Esophagus squamous epithelium (tissue), 5 donors: ENCODE results near the gene NECTIN2. TPM values are rescaled to one million over a fixed set of nuclear protein-coding genes. Genes with fewer than 3 reads are reported as not detected.

Experiments
- DNase-seq: peaks from one replicate; lab custom pipeline; 2025; lab: John Stamatoyannopoulos, UW
- H3K27ac ChIP-seq, 4 donors: fragments of 200-600 bp; sonication (generic); one replicate each; pipeline ENCODE4 v1.5.1; 2016 to 2019; ENCODE audit warnings: mild to moderate bottlenecking in 1 of 4
- H3K27me3 ChIP-seq, 4 donors: fragments of 200-600 bp; sonication (generic); 1 replicate in 3 of 4; 2 replicates in 1 of 4; pipeline versions ENCODE4 v1.5.1 to v1.6.0; 2017 to 2021; ENCODE audit warnings: antibody characterized with exemption in 1 of 4
- H3K36me3 ChIP-seq, 3 donors: fragments of 200-600 bp; sonication (generic); one replicate each; pipeline ENCODE4 v1.5.1; 2016 to 2019
- H3K4me1 ChIP-seq, 3 donors: fragments of 200-600 bp; sonication (generic); one replicate each; pipeline ENCODE4 v1.5.1; 2017 to 2019
- H3K4me3 ChIP-seq, 4 donors: fragments of 200-600 bp; sonication (generic); 1 replicate in 3 of 4; 2 replicates in 1 of 4; pipeline ENCODE4 v1.5.1; 2016 to 2019; ENCODE audit warnings: mild to moderate bottlenecking in 2 of 4, moderate library complexity in 1 of 4
- H3K9me3 ChIP-seq, 3 donors: fragments of 200-600 bp; sonication (generic); one replicate each; pipeline ENCODE4 v1.5.1; 2016 to 2019
- POLR2A ChIP-seq, 4 donors: fragments of 450-650 bp; IDR thresholded peaks; one replicate each; pipeline ENCODE4 v1.6.1; 2017; ENCODE audit warnings: antibody characterized with exemption in 4 of 4, mild to moderate bottlenecking in 4 of 4, moderate library complexity in 3 of 4
- WGBS, 2 donors: methylation state at CpG; one replicate each; pipeline ENCODE4 v1.1.5; 2018; 5-methylcytosine and 5-hydroxymethylcytosine counted together
- intact Hi-C: fragments of 100-400 bp; cut with DNase I; formaldehyde crosslinking; loops from one replicate; pipeline ENCODE4 v1.15.0; 2022
- total RNA-seq, 4 donors: library from RNA; depleted of rRNA; stranded (reverse); fragments of >200 nt; gene quantifications; one replicate each; pipeline ENCODE4 v1.1.0, GENCODE V29; 2016
- TF ChIP-seq, protein P1 (sequence below), 6 experiments: fragments of 450-650 bp in 4 of 6; fragments of 200-600 bp in 2 of 6; sonication (generic) in 2 of 6; IDR thresholded peaks; one replicate each; pipeline ENCODE4 v1.5.1; 2016 to 2019; ENCODE audit warnings: antibody characterized with exemption in 6 of 6, mild to moderate bottlenecking in 4 of 6, moderate library complexity in 4 of 6
- donor health status: DM: yes; HTN: yes; CAD: no.

The NECTIN2 gene
- total RNA-seq, 4 donors from 2014 or later, result 42.9 to 103 (median 60.9) TPM

GRCh38 chr19:44803442-44804428, 42.4 kb upstream of the NECTIN2 start:
- TF ChIP-seq POLR2A (IDR thresholded peaks at IDR 0.05), result no peak
- TF ChIP-seq, protein P1, sequence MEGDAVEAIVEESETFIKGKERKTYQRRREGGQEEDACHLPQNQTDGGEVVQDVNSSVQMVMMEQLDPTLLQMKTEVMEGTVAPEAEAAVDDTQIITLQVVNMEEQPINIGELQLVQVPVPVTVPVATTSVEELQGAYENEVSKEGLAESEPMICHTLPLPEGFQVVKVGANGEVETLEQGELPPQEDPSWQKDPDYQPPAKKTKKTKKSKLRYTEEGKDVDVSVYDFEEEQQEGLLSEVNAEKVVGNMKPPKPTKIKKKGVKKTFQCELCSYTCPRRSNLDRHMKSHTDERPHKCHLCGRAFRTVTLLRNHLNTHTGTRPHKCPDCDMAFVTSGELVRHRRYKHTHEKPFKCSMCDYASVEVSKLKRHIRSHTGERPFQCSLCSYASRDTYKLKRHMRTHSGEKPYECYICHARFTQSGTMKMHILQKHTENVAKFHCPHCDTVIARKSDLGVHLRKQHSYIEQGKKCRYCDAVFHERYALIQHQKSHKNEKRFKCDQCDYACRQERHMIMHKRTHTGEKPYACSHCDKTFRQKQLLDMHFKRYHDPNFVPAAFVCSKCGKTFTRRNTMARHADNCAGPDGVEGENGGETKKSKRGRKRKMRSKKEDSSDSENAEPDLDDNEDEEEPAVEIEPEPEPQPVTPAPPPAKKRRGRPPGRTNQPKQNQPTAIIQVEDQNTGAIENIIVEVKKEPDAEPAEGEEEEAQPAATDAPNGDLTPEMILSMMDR (IDR thresholded peaks at IDR 0.05), result no peak
- Histone ChIP-seq H3K9me3 (no peaks in the 10 kb centered on the region), H3K36me3 (peaks cover 0 to 14% (median 0%) of the 10 kb centered on the region in 3 donors), H3K4me3 (no peak overlapping the region), H3K27me3 (peaks cover 0 to 2% (median 0%) of the 10 kb centered on the region in 4 donors), H3K4me1 (peaks cover 9 to 28% (median 11%) of the 10 kb centered on the region in 3 donors), H3K27ac (no peak overlapping the region)
- DNase-seq, result no peak
- 82 to 85% methylated on average over 7 to 13 of the region's 13 CpGs for WGBS, 2 donors
- intact Hi-C loops, result no loop called here

DNA sequence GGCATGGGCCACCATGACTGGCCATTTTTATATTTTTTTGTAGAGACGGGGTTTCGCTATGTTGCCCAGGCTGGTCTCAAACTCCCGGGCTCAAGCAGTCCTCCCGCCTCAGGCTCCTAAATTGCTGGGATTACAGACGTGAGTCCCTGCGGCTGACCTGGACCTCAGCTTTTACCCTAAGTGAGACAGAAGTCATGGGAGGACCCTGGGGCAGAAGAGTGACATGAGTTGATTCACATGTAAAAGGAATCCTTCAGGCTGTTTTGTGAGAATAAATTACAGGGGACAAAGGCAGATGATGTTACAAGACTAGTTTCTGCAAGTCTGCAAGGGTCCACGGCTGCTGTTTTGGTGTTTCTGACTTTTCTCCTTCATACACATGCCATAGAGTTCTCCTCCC, 39.8 kb upstream of the NECTIN2 start:
- Histone ChIP-seq H3K27me3 (peaks cover 0 to 19% (median 0%) of the 10 kb centered on the region in 4 donors), H3K27ac (no peak overlapping the region), H3K4me1 (peaks cover 14 to 47% (median 18%) of the 10 kb centered on the region in 3 donors), H3K36me3 (peaks cover 0 to 10% (median 0%) of the 10 kb centered on the region in 3 donors), H3K4me3 (no peak overlapping the region), H3K9me3 (no peaks in the 10 kb centered on the region)
- intact Hi-C loops, result no loop called here
- DNase-seq, result no peak
- TF ChIP-seq POLR2A (IDR thresholded peaks at IDR 0.05), result no peak
- TF ChIP-seq, protein P1 (IDR thresholded peaks at IDR 0.05), result no peak
- WGBS, 2 donors, result 59 to 78% methylated on average over 3 to 7 of the region's 7 CpGs

DNA sequence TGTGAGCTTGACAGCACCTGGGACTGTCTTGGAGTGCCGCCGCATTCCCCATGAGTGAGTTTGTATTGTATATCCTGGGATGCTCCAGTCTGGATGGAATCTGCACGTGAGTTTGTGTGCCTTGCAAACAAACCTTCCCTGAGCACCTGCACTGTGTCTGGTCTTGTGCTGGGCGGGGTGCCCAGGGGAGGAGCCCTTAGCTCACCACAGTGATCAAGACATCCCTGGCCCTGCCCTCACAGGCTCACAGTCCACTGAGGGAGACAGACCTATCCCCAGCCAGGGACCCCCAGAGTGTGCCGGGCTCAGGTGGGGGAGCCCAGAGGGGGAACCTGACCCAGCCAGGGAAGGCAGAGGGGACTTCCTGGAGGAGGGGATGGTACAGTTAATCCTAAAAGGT, 38.9 kb upstream of the NECTIN2 start:
- Histone ChIP-seq H3K27ac (peak overlapping the region in 3 of 4 donors; percentile 43 to 75 (median 57)), H3K4me1 (peaks cover 14 to 49% (median 18%) of the 10 kb centered on the region in 3 donors), H3K9me3 (no peaks in the 10 kb centered on the region), H3K4me3 (no peak overlapping the region), H3K27me3 (peaks cover 0 to 19% (median 0%) of the 10 kb centered on the region in 4 donors), H3K36me3 (peaks cover 0 to 7% (median 0%) of the 10 kb centered on the region in 3 donors)
- WGBS, 2 donors, result 30% methylated on average over 4 of the region's 5 CpGs; no CpG with 5 or more reads in 1 of the 2 donors
- DNase-seq, result no peak
- intact Hi-C loops, result no loop called here
- TF ChIP-seq, protein P1 (IDR thresholded peaks at IDR 0.05), result no peak
- no peak for TF ChIP-seq POLR2A (IDR thresholded peaks at IDR 0.05)

- no peak for DNase-seq
- Histone ChIP-seq H3K4me1 (peaks cover 14 to 49% (median 18%) of the 10 kb centered on the region in 3 donors), H3K4me3 (peak overlapping the region in 2 of 4 donors; percentile 57 to 73), H3K27me3 (peaks cover 0 to 19% (median 0%) of the 10 kb centered on the region in 4 donors), H3K9me3 (no peaks in the 10 kb centered on the region), H3K27ac (peak overlapping the region in 3 of 4 donors; percentile 57 to 75 (median 69)), H3K36me3 (peaks cover 0 to under 1% (median 0%) of the 10 kb centered on the region in 3 donors)
- intact Hi-C loops, result no loop called here
- 20 to 34% methylated on average over 8 to 10 of the region's 14 CpGs for WGBS, 2 donors
- TF ChIP-seq, protein P1 (IDR thresholded peaks at IDR 0.05), result peak in 2 of 6 experiments; percentile 35 to 41
- no peak for TF ChIP-seq POLR2A (IDR thresholded peaks at IDR 0.05)
Observed at GRCh38 chr19:44807652-44808462, 38.2 kb upstream of the NECTIN2 start.
